ENCODE data around the gene CFAP92.

The CFAP92 gene

DNA sequence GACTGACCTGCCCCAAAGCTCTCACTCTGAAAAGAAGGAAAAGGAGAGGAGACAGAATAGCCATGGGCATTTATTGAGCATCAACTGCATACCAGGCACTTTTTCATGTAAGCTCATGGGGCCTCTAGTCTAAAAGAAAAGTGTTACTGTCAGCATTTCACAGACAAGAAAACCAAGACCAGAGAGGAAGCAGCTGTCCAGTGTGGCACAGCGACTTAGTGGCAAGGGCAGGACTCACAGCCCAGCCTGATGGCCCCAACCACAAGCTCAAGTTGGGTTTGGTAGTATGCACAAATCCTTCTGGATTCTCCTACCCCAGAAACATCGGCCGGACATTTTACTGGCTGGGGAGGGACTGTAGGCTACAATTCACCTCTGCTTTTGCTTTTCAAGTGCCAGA is 13.0 kb upstream of the CFAP92 start:
- TF ChIP-seq SIN3A (IDR thresholded peaks at IDR 0.05; ENCODE audit: borderline replicate concordance, insufficient read depth, low read length) (no peak), TAF1 (IDR thresholded peaks at IDR 0.05; ENCODE audit: borderline replicate concordance, insufficient read depth, low read length) (no peak), POLR2AphosphoS5 (IDR thresholded peaks at IDR 0.05; ENCODE audit: low read depth, low read length) (no peak), FOXP2 (optimal IDR thresholded peaks at IDR 0.05; ENCODE audit: borderline replicate concordance, extremely low read depth, extremely low read length, insufficient read depth) (no peak)
- TF ChIP-seq, protein P1, sequence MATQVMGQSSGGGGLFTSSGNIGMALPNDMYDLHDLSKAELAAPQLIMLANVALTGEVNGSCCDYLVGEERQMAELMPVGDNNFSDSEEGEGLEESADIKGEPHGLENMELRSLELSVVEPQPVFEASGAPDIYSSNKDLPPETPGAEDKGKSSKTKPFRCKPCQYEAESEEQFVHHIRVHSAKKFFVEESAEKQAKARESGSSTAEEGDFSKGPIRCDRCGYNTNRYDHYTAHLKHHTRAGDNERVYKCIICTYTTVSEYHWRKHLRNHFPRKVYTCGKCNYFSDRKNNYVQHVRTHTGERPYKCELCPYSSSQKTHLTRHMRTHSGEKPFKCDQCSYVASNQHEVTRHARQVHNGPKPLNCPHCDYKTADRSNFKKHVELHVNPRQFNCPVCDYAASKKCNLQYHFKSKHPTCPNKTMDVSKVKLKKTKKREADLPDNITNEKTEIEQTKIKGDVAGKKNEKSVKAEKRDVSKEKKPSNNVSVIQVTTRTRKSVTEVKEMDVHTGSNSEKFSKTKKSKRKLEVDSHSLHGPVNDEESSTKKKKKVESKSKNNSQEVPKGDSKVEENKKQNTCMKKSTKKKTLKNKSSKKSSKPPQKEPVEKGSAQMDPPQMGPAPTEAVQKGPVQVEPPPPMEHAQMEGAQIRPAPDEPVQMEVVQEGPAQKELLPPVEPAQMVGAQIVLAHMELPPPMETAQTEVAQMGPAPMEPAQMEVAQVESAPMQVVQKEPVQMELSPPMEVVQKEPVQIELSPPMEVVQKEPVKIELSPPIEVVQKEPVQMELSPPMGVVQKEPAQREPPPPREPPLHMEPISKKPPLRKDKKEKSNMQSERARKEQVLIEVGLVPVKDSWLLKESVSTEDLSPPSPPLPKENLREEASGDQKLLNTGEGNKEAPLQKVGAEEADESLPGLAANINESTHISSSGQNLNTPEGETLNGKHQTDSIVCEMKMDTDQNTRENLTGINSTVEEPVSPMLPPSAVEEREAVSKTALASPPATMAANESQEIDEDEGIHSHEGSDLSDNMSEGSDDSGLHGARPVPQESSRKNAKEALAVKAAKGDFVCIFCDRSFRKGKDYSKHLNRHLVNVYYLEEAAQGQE (IDR thresholded peaks at IDR 0.05; ENCODE audit: insufficient read depth in 1 of 2, low read depth in 2 of 2, low read length in 2 of 2), result no peak

DNA sequence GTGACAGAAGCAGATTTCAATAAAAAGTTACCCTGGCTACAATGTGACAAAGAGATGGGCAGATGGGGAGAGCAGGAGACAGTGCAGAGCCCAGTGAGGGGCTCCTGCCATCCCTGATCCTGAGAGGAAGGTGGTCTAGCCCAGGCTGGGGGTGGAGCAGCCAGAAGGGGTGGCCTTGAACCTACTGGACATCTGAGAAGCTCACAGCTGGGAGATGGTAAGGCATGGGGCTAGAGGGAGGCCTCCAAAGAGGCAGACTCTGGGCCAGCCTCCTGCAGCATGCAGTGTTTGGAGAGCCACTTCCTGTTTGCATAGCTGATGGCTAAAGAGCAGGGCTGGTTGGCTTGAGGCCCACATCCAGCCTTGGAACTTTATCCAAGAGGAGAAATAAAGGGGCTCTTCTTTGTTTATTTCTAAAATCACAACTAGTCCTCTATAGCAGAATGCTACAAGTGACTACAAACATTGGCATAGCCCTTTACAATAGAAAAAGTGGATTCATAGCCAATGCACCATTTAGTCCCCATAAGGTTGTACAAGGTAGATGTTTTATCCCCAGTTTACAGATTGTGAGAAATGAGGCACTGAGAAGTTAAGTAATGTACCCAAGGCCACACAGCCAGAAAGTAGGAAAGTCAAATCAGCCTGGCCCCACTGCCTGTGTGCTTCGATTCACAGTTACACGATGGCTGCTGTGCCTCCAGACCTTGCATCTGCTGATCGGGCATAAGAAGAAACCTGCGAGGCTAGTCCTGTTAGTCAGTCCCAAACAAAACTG is 11.8 kb upstream of the CFAP92 start:
- TF ChIP-seq TAF1 (IDR thresholded peaks at IDR 0.05; ENCODE audit: borderline replicate concordance, insufficient read depth, low read length) (no peak), SIN3A (IDR thresholded peaks at IDR 0.05; ENCODE audit: borderline replicate concordance, insufficient read depth, low read length) (no peak), FOXP2 (optimal IDR thresholded peaks at IDR 0.05; ENCODE audit: borderline replicate concordance, extremely low read depth, extremely low read length, insufficient read depth) (no peak), POLR2AphosphoS5 (IDR thresholded peaks at IDR 0.05; ENCODE audit: low read depth, low read length) (no peak)
- TF ChIP-seq, protein P1 (IDR thresholded peaks at IDR 0.05; ENCODE audit: insufficient read depth in 1 of 2, low read depth in 2 of 2, low read length in 2 of 2), result no peak

DNA sequence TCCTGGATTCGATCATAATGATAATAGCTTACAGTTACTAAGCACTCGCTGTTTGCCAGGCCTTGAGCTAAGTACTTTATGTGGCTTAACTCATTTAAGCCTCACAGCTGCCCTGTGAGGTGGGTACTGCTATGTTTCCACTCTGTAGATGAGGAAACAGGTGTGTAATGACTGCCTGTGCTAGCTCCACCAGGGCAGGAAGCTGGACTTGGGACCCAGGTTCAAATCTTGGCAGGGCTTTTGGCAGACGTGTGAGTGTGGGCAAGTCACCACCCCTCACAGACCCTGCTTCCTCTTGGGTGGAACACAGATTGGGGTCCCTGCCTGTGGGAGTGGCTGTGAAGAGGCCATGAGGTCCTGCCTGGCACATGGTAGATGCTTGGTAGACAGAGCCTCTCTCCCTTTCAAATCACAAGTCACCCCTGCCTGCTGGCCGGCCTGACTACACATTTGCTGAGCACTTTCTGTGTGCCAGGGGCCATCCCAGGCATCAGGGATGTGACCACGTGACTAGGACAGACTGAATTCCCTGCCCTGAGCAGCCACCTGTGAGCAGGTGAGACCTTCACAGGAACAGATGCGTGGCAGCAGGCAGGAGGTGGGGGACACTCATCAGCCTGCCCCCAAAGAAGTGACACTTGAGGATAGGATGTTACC is 10.9 kb upstream of the CFAP92 start:
- TF ChIP-seq POLR2AphosphoS5 (IDR thresholded peaks at IDR 0.05; ENCODE audit: low read depth, low read length), result no peak
- no peak for TF ChIP-seq SIN3A (IDR thresholded peaks at IDR 0.05; ENCODE audit: borderline replicate concordance, insufficient read depth, low read length)

DNA sequence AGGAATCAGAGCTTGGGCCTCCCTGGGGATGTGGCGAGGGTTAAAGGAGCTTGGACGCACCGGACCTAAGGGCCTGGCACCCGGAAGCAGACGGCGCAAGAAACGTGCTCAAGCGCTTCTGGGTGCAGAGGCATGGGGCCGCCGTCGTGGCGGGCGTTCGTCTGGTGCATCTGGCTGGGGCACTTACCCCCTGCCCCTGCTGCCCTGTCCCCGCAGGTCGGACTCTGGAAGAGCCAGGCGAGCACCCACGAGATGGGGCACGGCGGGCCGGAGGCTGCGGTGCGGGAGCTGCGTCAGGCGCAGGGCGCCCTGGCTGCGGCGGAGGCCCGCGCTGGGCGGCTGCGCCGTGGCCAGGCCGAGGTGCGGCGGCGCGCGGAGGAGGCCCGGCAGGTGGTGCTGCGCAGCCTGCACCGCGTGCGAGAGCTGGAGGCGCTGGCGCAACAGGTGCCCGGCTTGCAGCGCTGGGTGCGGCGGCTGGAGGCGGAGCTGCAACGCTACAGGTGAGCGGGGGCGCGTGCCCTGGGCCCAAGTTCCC is 9.8 kb upstream of the CFAP92 start:
- TF ChIP-seq FOXP2 (optimal IDR thresholded peaks at IDR 0.05; ENCODE audit: borderline replicate concordance, extremely low read depth, extremely low read length, insufficient read depth) (no peak), POLR2AphosphoS5 (IDR thresholded peaks at IDR 0.05; ENCODE audit: low read depth, low read length) (no peak), SIN3A (IDR thresholded peaks at IDR 0.05; ENCODE audit: borderline replicate concordance, insufficient read depth, low read length) (no peak), TAF1 (IDR thresholded peaks at IDR 0.05; ENCODE audit: borderline replicate concordance, insufficient read depth, low read length) (no peak)
- TF ChIP-seq, protein P1 (IDR thresholded peaks at IDR 0.05; ENCODE audit: insufficient read depth in 1 of 2, low read depth in 2 of 2, low read length in 2 of 2), result no peak

DNA sequence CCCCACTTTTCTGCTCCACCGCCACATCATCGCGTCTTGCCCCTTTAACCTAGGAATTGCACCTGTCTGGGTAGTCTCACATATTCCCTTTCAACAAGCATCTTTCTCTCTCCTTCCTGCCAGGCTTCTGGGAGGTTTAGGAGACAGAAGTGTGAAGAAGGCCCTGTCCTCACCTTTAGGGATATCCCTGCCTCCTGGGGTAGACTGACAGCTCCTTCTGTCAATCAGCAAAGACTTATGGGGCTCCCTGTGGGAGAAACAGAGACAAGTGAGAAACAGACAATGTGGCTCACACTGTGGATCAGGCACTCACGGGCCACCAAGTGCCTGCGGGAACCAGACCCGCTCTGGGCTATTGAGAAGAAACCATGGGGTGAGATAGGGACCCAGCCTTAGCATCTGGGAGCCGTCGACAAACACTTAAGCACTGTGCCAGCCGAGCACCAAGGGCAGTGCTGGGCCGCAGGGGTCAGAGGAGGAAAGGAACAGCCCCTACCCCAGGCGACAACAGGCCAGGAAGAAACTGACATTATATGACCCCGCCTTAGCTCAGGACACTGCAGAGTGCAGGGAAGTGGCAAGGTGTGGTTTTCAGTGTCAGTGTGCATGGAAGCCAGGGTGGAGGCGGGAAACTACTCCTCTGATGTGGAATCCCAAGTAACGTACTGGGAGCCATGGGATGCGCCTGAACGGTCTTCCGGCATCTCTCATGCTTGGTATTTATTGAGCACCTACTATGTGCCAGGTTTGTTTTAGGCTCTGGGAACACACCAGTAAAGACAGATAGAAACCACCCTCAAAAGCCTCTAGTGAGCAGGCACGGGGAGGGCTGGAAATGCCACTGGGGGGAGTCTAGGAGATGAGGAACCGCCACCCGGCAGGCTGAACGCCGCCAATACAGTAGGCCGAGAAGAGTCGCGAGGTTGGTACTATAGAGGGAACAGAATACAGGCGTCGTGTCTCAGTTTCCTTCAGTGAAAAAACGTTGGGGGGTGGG is 9.0 kb upstream of the CFAP92 start:
- no peak for TF ChIP-seq FOXP2 (optimal IDR thresholded peaks at IDR 0.05; ENCODE audit: borderline replicate concordance, extremely low read depth, extremely low read length, insufficient read depth)
- TF ChIP-seq TAF1 (IDR thresholded peaks at IDR 0.05; ENCODE audit: borderline replicate concordance, insufficient read depth, low read length), result no peak
- TF ChIP-seq, protein P1 (IDR thresholded peaks at IDR 0.05; ENCODE audit: insufficient read depth in 1 of 2, low read depth in 2 of 2, low read length in 2 of 2), result no peak
- TF ChIP-seq POLR2AphosphoS5 (IDR thresholded peaks at IDR 0.05; ENCODE audit: low read depth, low read length), result no peak
- no peak for TF ChIP-seq SIN3A (IDR thresholded peaks at IDR 0.05; ENCODE audit: borderline replicate concordance, insufficient read depth, low read length)

Data from PFSK-1 (cell line).